Fibroblast of lung (primary cell): ENCODE results near the gene KLK13.

Source experiments
- EZH2 ChIP-seq: IDR thresholded peaks from 2 replicates; pipeline ENCODE4 v1.5.1; 2012; ENCODE audit warnings: low read length, control low read depth, mild to moderate bottlenecking; ENCODE audit errors: missing control alignments
- TF ChIP-seq, protein P1 (sequence below), 2 donors: IDR thresholded peaks in 1 of 2; conservative IDR thresholded peaks in 1 of 2; 1 replicate in 1 of 2; 2 replicates in 1 of 2; pipeline ENCODE4 v1.5.1; 2011 to 2012; ENCODE audit warnings: low read length in 2 of 2, control low read depth in 1 of 2, inconsistent platforms in 1 of 2, low read depth in 1 of 2, mild to moderate bottlenecking in 1 of 2

DNA sequence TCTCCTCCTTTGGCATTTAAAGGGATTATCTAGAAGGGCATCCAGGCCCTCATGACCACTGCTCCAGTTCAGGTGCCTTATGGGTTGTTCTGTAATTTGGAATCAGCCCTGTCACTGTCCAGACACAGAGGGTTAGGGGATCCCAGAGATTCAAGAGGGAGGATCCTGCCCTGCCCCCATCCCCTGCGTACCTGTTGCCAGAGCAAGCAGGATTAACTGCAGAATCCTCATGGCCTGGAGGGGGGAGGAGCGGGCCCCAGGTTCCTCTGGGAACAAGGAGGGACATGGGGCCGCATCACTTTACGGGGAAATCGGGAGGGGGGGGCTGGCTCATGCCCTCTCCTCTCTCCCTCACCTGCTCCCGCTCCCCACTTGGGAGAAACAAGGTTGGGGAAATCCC is 39.5 kb downstream of the KLK13 start:
- TF ChIP-seq, protein P1, sequence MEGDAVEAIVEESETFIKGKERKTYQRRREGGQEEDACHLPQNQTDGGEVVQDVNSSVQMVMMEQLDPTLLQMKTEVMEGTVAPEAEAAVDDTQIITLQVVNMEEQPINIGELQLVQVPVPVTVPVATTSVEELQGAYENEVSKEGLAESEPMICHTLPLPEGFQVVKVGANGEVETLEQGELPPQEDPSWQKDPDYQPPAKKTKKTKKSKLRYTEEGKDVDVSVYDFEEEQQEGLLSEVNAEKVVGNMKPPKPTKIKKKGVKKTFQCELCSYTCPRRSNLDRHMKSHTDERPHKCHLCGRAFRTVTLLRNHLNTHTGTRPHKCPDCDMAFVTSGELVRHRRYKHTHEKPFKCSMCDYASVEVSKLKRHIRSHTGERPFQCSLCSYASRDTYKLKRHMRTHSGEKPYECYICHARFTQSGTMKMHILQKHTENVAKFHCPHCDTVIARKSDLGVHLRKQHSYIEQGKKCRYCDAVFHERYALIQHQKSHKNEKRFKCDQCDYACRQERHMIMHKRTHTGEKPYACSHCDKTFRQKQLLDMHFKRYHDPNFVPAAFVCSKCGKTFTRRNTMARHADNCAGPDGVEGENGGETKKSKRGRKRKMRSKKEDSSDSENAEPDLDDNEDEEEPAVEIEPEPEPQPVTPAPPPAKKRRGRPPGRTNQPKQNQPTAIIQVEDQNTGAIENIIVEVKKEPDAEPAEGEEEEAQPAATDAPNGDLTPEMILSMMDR (conservative IDR thresholded peaks at IDR 0.05 in 1 of 2, IDR thresholded peaks at IDR 0.05 in 1 of 2; ENCODE audit: low read depth in 1 of 2, low read length in 2 of 2): no peak
- TF ChIP-seq EZH2: no peak
